Spinal cord (tissue), 10 donors: ENCODE data around the gene MAPK8IP3. TPM values are rescaled to one million over a fixed set of nuclear protein-coding genes. Genes with fewer than 3 reads are reported as not detected.

Experiments used
- DNase-seq, 6 donors: peaks; one replicate each; pipeline versions ENCODE4 v3.0.0 to v3.0.0-alpha.2; 2013 to 2015; ENCODE audit warnings: low spot score in 6 of 6, low read depth in 4 of 6
- H3K27ac ChIP-seq: one replicate; pipeline ENCODE4 v1.5.1; 2013; ENCODE audit warnings: low read depth, low read length, control low read depth
- H3K27me3 ChIP-seq: one replicate; pipeline ENCODE4 v1.6.1; 2013; ENCODE audit warnings: low read length; ENCODE audit not compliant: control insufficient read depth, insufficient read depth
- H3K36me3 ChIP-seq: one replicate; pipeline ENCODE4 v1.6.1; 2013; ENCODE audit warnings: low read length; ENCODE audit not compliant: control insufficient read depth, insufficient read depth
- H3K4me1 ChIP-seq: one replicate; pipeline ENCODE4 v1.6.1; 2013; ENCODE audit warnings: low read length; ENCODE audit not compliant: control insufficient read depth, insufficient read depth
- H3K4me3 ChIP-seq: one replicate; pipeline ENCODE4 v1.5.1; 2013; ENCODE audit warnings: low read depth, low read length, control low read depth
- H3K9me3 ChIP-seq: one replicate; pipeline ENCODE4 v1.6.1; 2013; ENCODE audit warnings: low read length; ENCODE audit not compliant: control insufficient read depth, insufficient read depth
- WGBS: methylation state at CpG from one replicate; pipeline ENCODE4 v1.1.5; 2013; ENCODE audit warnings: missing lambda C conversion rate; ENCODE audit not compliant: insufficient coverage; 5-methylcytosine and 5-hydroxymethylcytosine counted together
- polyA plus RNA-seq, 2 donors: library from polyadenylated mRNA; unstranded; fragments of 120-200 nt; gene quantifications; one replicate each; pipeline ENCODE4 v1.2.1, GENCODE V29; 2013; ENCODE audit not compliant: insufficient read length in 2 of 2
- total RNA-seq, 2 donors: library from RNA; depleted of rRNA in 1 of 2; stranded (reverse); fragments of 120-200 nt in 1 of 2; fragments of >200 nt in 1 of 2; gene quantifications; one replicate each; pipeline versions ENCODE4 v1.2.3 to v1.2.4, GENCODE V29; 2013 to 2014
- donor health status: healthy.

The MAPK8IP3 gene
- total and polyA plus RNA-seq, 4 donors: 53.3 to 137 (median 92.7) TPM

DNA sequence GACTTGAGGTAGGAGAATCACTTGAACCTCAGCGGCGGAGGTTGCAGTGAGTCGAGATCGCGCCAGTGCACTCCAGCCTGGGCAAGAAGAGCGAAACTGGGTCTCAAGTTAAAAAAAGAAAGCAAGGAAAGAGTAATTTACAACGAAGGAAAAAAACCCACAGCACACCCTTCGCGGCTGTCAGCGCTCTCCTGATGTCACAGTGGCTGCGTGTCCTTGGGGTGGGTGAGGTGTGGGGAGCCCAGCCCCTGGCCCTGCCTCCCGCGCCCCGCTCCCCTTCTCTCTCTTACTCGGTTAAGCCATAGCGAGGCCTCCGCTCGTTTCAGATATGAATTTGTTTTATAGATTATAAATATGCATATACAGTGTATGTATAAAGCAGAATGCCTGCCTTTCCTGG is 28.7 kb upstream of the MAPK8IP3 start:
- no peak overlapping the region for H3K27ac ChIP-seq
- peaks cover 25% of the 10 kb centered on the region for H3K4me1 ChIP-seq
- H3K36me3 ChIP-seq: peaks cover 51% of the 10 kb centered on the region
- no peaks in the 10 kb centered on the region for H3K9me3 ChIP-seq
- no peak overlapping the region for H3K4me3 ChIP-seq
- DNase-seq: no peak
- 98% methylated on average over 6 of the region's 18 CpGs for WGBS
- no peaks in the 10 kb centered on the region for H3K27me3 ChIP-seq

DNA sequence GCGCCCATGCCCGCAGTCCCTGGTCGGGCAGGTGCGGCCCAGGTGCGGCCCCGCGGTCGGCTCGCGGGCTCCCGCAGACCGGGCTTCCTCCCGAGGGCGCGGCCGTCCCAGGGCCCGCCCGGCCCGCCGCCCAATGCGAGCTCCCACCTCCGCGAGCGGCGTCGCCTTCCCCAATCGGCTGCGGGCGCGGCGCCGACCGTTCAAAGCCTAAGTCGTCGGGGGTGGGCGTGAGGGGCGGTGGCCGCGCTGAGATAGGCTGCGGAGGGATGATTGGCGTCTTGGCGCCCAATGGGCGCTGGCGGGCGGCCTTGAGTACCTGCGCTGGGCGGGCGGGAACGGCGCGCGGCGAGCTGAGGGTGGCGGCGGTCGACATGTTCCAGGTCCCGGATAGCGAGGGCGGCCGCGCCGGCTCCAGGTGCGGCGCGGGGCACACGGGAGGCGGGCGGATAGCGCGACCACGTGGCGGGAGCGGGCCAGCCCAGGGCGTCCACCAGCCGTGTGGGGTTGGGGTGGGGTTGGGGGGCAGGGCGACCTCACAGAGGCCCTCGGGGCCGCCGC is 28.0 kb upstream of the MAPK8IP3 start, which contains the start of gene JPT2:
Gene JPT2 (plus strand): TSS at position 338 of the 558 bp plus-strand sequence. CDS start 34 bp downstream, at position 372.
- WGBS: 0% methylated on average over 79 of the region's 79 CpGs

DNA sequence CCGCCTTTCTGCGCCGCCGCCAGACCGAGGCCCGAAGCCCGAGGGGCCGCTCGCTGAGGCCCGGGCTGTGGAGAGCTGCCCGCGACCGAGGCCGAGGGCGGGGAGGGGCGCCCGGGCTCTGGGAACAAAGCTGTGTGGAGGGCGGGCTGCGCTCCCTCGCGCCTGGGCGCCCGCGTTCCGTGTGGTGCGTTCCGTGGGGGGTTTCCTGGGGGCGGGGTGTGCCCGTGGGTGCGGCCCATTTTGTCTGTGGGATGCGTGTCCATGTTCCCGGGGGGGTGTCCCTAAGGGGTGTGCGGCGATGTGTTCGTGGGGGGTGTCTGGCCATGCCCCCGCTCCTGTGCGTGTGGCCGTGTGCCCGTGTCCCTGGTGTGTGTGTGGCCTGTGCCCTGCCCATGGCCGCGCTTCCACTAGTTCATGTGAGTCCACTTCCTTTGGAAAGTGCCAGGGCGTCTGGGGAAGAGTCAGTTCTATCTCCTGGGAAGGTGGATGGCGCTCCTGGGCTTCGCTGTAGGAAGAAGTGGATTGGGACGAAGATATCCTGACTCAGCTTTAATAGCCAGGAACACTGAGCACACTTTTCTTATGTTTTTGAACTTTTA is 27.4 kb upstream of the MAPK8IP3 start:
- DNase-seq: peak in 1 of 6 donors; percentile 37
- Histone ChIP-seq H3K36me3 (peaks cover 45% of the 10 kb centered on the region), H3K4me1 (peaks cover 25% of the 10 kb centered on the region), H3K27ac (no peak overlapping the region), H3K27me3 (no peaks in the 10 kb centered on the region), H3K4me3 (peak overlapping the region; percentile 62), H3K9me3 (no peaks in the 10 kb centered on the region)
- WGBS: 0% methylated on average over 43 of the region's 45 CpGs

More for the DNA sequence above, 28.0 kb upstream of the MAPK8IP3 start, which contains the start of gene JPT2:
- H3K4me1 ChIP-seq: peaks cover 25% of the 10 kb centered on the region
- no peak within 1 kb of the TSS for H3K27ac ChIP-seq
- H3K4me3 ChIP-seq: peak within 1 kb of the TSS; percentile 62
- no peaks in the 10 kb centered on the region for H3K9me3 ChIP-seq
- peaks cover 46% of the 10 kb centered on the region for H3K36me3 ChIP-seq
- no peaks in the 10 kb centered on the region for H3K27me3 ChIP-seq
- DNase-seq: peak; percentile 80 to 99 (median 92)

DNA sequence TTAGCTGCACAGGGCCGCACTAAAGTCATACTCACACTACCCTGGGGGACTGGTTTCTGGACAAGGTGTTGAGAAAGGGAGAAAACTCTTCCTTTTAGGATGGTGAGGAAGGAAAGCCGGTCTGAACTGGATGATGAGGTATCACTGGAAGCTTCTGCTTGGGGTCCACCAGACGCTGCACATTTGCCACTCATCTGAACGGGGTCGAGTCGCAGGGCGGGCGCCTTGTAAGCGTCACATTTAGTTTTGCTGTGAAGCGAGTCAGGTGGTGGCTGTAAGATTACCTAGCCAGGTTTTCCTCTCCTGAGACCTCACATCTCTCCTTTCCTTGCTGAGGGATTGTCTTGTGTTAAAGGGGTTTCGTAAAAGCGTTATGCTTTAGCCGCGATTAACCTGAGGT is 25.6 kb upstream of the MAPK8IP3 start:
- H3K4me1 ChIP-seq: peaks cover 25% of the 10 kb centered on the region
- peaks cover 40% of the 10 kb centered on the region for H3K36me3 ChIP-seq
- no peak overlapping the region for H3K4me3 ChIP-seq
- no peak for DNase-seq
- H3K9me3 ChIP-seq: no peaks in the 10 kb centered on the region
- no CpG with 5 or more reads among the region's 14 CpGs for WGBS
- H3K27me3 ChIP-seq: no peaks in the 10 kb centered on the region
- H3K27ac ChIP-seq: no peak overlapping the region

DNA sequence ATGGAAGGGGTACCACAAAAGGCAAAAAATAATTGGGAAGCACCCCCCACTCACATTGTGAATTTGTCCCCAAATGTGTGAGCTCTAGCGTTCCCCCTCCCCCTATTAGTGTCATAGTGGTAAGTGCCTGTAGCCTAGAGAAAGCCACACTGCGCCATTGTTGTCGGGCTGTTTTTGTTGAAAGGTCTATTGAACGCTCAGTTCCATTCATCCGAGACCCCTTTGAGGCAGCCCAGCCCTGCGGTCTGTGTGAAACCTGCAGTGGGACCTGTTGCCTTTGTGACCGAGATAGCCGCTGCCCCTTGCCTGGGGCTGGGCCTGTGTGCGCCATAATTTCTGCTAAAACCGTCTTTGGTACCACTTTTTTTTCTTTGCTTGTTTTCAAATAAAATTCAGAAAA is 25.0 kb upstream of the MAPK8IP3 start:
- Histone ChIP-seq H3K4me1 (peaks cover 25% of the 10 kb centered on the region), H3K27ac (no peak overlapping the region), H3K9me3 (no peaks in the 10 kb centered on the region), H3K36me3 (peaks cover 38% of the 10 kb centered on the region), H3K27me3 (no peaks in the 10 kb centered on the region), H3K4me3 (no peak overlapping the region)
- DNase-seq: peak in 2 of 6 donors; percentile 23 to 29
- WGBS: 41% methylated on average over 7 of the region's 10 CpGs

DNA sequence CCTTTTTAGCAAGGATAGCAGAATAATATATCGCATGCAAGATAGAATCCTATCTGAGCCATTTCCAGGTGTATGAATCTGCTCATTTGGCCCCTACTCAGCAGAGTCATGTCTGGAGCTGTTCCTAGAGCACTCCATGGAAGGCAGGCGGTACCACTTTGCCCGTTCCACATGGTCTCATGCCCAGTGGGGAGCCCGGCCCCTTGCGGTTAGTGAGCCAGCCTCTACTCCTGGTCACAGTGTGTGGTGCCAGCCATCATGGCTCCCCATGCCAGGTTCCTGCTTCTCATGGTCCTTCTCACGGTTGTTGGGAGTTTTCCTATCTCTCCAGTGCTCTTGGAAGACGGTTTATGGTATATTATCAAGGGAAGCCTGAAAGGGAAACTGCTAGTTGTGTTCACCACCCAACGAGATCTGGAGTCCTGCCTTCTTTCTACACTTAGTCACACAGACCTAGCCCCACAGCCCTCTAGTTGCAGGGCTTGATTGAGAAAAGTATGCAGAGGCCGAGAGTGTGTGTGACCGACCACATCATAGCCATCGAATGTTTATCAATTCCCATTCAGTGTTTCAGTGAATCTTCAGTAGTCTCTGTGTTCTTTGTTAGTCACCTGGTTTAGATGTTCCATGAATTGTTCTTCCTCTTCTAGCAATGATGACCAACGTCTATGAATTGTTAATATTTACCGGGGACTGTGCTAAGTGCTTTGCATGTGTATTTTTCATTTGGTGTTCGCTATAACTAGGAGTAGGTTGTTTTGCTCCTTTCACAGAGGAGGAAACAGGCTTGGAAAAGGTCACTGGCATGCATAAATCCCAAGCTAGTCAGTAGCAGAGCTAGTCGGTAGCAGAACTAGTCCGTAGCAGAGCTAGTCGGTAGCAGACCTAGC is 18.3 kb upstream of the MAPK8IP3 start:
- no peaks in the 10 kb centered on the region for H3K27me3 ChIP-seq
- no peaks in the 10 kb centered on the region for H3K9me3 ChIP-seq
- peaks cover 67% of the 10 kb centered on the region for H3K36me3 ChIP-seq
- H3K4me3 ChIP-seq: no peak overlapping the region
- 89% methylated on average over 12 of the region's 17 CpGs for WGBS
- DNase-seq: no peak
- no peak overlapping the region for H3K27ac ChIP-seq
- H3K4me1 ChIP-seq: no peaks in the 10 kb centered on the region

DNA sequence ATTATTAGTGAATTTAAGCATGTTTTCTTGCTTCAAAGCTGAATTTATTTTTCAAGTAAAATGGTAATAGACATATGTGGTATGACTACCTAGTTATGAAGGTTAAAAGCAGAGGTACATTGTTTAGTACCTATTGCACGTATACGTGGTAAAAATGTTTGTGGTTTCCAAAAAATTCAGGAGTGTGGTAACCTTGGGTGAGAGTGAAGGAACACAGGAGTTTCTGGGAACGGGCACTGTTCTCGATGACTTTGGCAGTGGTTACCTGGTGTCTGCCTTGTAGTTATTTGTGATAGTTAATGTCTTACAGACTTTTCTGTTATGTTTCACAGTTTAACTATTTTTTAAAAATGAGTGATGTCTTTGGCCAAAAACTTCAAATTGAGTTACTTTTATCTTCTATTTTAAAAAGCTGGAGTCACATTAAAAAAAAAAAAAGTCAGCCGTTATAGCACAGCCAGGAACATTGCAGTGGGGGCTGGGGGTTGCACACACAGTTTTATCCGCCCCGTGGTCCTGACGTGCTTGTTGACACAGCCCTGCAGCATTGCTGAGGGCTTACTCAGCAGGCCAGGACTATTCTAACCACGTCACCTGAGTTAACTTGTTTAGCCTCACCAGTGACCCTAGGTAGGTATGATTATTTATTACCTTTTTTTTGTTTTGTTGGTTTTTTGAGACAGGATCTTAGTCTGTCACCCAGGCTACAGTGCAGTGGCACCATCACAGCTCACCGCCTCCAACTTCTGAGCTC is 17.0 kb upstream of the MAPK8IP3 start:
- H3K27me3 ChIP-seq: no peaks in the 10 kb centered on the region
- H3K36me3 ChIP-seq: peaks cover 73% of the 10 kb centered on the region
- H3K9me3 ChIP-seq: no peaks in the 10 kb centered on the region
- no peak for DNase-seq
- no peaks in the 10 kb centered on the region for H3K4me1 ChIP-seq
- H3K4me3 ChIP-seq: no peak overlapping the region
- WGBS: 95% methylated on average over 6 of the region's 10 CpGs
- no peak overlapping the region for H3K27ac ChIP-seq

DNA sequence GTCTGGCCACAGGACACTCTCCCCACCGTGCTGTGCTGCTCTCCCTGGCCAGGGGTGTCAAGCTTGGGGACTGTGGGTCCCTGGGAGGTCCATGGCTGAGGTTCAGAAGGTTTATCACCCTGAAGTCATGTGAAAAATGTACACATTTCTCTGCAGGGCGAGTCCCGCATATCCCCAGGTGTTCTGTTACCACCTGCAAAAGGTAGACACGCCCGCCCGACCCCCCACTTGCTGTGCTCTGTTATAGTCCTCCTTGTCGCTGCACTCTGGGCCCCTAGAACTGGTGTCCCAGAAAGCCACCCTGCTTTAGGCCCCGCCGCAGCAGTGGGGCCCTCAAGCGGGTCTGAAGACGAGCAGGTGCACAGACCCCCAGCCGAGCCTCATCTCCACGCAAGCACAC is 16.1 kb upstream of the MAPK8IP3 start:
- no peak overlapping the region for H3K4me3 ChIP-seq
- H3K4me1 ChIP-seq: no peaks in the 10 kb centered on the region
- DNase-seq: no peak
- peaks cover 70% of the 10 kb centered on the region for H3K36me3 ChIP-seq
- H3K27ac ChIP-seq: no peak overlapping the region
- H3K27me3 ChIP-seq: no peaks in the 10 kb centered on the region
- WGBS: 100% methylated on average over 9 of the region's 13 CpGs
- no peaks in the 10 kb centered on the region for H3K9me3 ChIP-seq

DNA sequence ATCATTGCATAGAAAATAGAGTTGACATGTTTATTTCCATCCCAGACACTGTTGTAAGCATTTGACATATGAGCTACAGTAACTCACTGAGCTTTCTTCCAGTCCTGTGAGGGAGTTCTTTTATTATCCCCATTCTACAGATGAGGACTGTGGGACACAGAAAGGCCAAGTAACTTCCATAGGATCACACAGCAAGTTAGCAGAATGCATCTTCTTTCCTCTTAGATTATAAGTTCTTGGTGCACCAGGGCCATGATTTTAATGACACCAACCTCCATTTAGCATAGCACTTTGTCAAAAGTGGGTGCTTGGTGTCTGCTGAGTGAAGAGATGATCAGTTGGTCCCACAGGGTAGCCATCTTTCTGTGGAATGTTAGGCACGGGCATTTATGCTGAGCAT is 15.2 kb upstream of the MAPK8IP3 start:
- H3K4me1 ChIP-seq: no peaks in the 10 kb centered on the region
- no peaks in the 10 kb centered on the region for H3K27me3 ChIP-seq
- no peak overlapping the region for H3K4me3 ChIP-seq
- no CpG with 5 or more reads among the region's 1 CpG for WGBS
- H3K9me3 ChIP-seq: no peaks in the 10 kb centered on the region
- no peak overlapping the region for H3K27ac ChIP-seq
- DNase-seq: no peak
- peaks cover 72% of the 10 kb centered on the region for H3K36me3 ChIP-seq
